HCT116 (cell line): Measurements from ENCODE around the gene TAF1B. TPM values are rescaled to one million over a fixed set of nuclear protein-coding genes. Genes with fewer than 3 reads are reported as not detected.

ENCODE experiments used
- ATAC-seq: fragments of 200-7000 bp; cut with Tn5 transposase; 2 replicates; pipeline ENCODE4 v1.9.1; 2020; ENCODE audit warnings: mild to moderate bottlenecking, moderate library complexity
- BruUV-seq: library from RNA; stranded (reverse); fragments of 400-500 nt; replicated peaks from 2 replicates; lab custom pipeline; 2021; lab: Mats Ljungman, UMichigan
- CTCF ChIA-PET: fragments of 300-600 bp; sonication (Branson Sonifier 250); formaldehyde crosslinking; loops from one replicate; lab custom pipeline; 2021; ENCODE audit warnings: antibody characterized with exemption; lab: Charles Lee
- POLR2A ChIA-PET: fragments of 300-600, 350-600 bp; sonication (Branson Sonifier 250); formaldehyde crosslinking; loops from one replicate; lab custom pipeline; 2021; ENCODE audit warnings: antibody characterized with exemption; lab: Charles Lee
- RAD21 ChIA-PET, 2 experiments: fragments of 300-600 bp; sonication (Branson Sonifier 250); formaldehyde crosslinking; loops; one replicate each; lab custom pipeline; 2023; ENCODE audit warnings: low total read pairs in 2 of 2; ENCODE audit not compliant: uncharacterized antibody in 2 of 2, unreplicated experiment in 2 of 2, low non-redundant PET in 1 of 2; lab: Charles Lee
- DNase-seq: peaks from one replicate; pipeline ENCODE4 v3.0.0-alpha.2; 2010; ENCODE audit warnings: low read depth, low spot score
- H2AFZ ChIP-seq: fragments of 200-600 bp; shearing (Covaris generic), sonication (generic); 2 replicates; pipeline ENCODE4 v1.6.1; 2017; ENCODE audit warnings: low read depth, mixed run types, mixed read lengths, antibody characterized with exemption, low read length; ENCODE audit not compliant: poor library complexity, severe bottlenecking
- H3K27ac ChIP-seq: 2 replicates; pipeline ENCODE4 v1.5.1; 2012; ENCODE audit warnings: low read depth, low read length
- H3K27me3 ChIP-seq: fragments of 200-600 bp; sonication (generic); 2 replicates; pipeline ENCODE4 v1.6.1; 2016; ENCODE audit warnings: mixed run types, low read length, mixed read lengths; ENCODE audit not compliant: insufficient read depth
- H3K36me3 ChIP-seq, 2 experiments: fragments of 200-500 bp in 1 of 2; fragments of 200-600 bp in 1 of 2; sonication (Bioruptor generic) in 1 of 2; sonication (generic) in 1 of 2; 2 replicates each; pipeline versions ENCODE4 v1.5.1 to v1.6.1; 2014 to 2016; ENCODE audit warnings: low read length in 2 of 2, inconsistent platforms in 1 of 2, mixed read lengths in 1 of 2, mixed run types in 1 of 2; ENCODE audit not compliant: insufficient read depth in 2 of 2, control insufficient read depth in 1 of 2
- H3K4me1 ChIP-seq, 2 experiments: fragments of 200-600 bp in 1 of 2; sonication (generic) in 1 of 2; 2 replicates each; pipeline versions ENCODE4 v1.5.1 to v1.6.1; 2012 to 2017; ENCODE audit warnings: low read length in 2 of 2, inconsistent platforms in 1 of 2, mild to moderate bottlenecking in 1 of 2, mixed read lengths in 1 of 2, mixed run types in 1 of 2, moderate library complexity in 1 of 2; ENCODE audit not compliant: insufficient read depth in 2 of 2, control insufficient read depth in 1 of 2
- H3K4me2 ChIP-seq: fragments of 200-600 bp; sonication (generic); 2 replicates; pipeline ENCODE4 v1.6.1; 2017; ENCODE audit warnings: mixed run types, low read length, mixed read lengths
- H3K4me3 ChIP-seq, 2 experiments: fragments of 200-600 bp in 1 of 2; sonication (generic) in 1 of 2; replicated peaks in 1 of 2; 2 replicates each; pipeline ENCODE4 v1.5.1; 2011 to 2016; ENCODE audit warnings: low read length in 2 of 2, control low read depth in 1 of 2, low read depth in 1 of 2, mild to moderate bottlenecking in 1 of 2, mixed read lengths in 1 of 2, mixed run types in 1 of 2
- H3K79me2 ChIP-seq: fragments of 200-600 bp; sonication (generic); 2 replicates; pipeline ENCODE4 v1.6.1; 2017; ENCODE audit warnings: mild to moderate bottlenecking, mixed run types, low read length, moderate library complexity, mixed read lengths; ENCODE audit not compliant: insufficient read depth
- H3K9ac ChIP-seq: fragments of 200-600 bp; sonication (generic); 2 replicates; pipeline ENCODE4 v1.6.1; 2016; ENCODE audit warnings: low read length, mixed read lengths
- H3K9me2 ChIP-seq: fragments of 200-600 bp; sonication (generic), shearing (Covaris generic); 2 replicates; pipeline ENCODE4 v1.6.1; 2017; ENCODE audit warnings: mixed run types, mild to moderate bottlenecking, moderate library complexity; ENCODE audit not compliant: insufficient read depth
- H3K9me3 ChIP-seq, 2 experiments: fragments of 200-500 bp in 1 of 2; fragments of 200-600 bp in 1 of 2; sonication (Bioruptor generic) in 1 of 2; sonication (generic) in 1 of 2; 2 replicates each; pipeline ENCODE4 v1.6.1; 2014 to 2017; ENCODE audit warnings: low read length in 2 of 2, mixed read lengths in 2 of 2, inconsistent platforms in 1 of 2, low read depth in 1 of 2, mild to moderate bottlenecking in 1 of 2, mixed run types in 1 of 2, moderate library complexity in 1 of 2; ENCODE audit not compliant: control insufficient read depth in 1 of 2, insufficient read depth in 1 of 2
- H4K20me1 ChIP-seq: fragments of 200-600 bp; sonication (generic), shearing (Covaris generic); 2 replicates; pipeline ENCODE4 v1.6.1; 2017; ENCODE audit warnings: mixed run types, mild to moderate bottlenecking, moderate library complexity; ENCODE audit not compliant: insufficient read depth
- CBX3 ChIP-seq: IDR thresholded peaks from 2 replicates; pipeline ENCODE4 v1.6.1; 2012; ENCODE audit warnings: low read depth
- EGR1 ChIP-seq: IDR thresholded peaks from 2 replicates; pipeline ENCODE4 v1.6.1; 2012; ENCODE audit warnings: low read depth
- ELF1 ChIP-seq: IDR thresholded peaks from 2 replicates; pipeline ENCODE4 v1.6.1; 2012; ENCODE audit warnings: low read depth, borderline replicate concordance
- EZH2phosphoT487 ChIP-seq: fragments of 200-600 bp; IDR thresholded peaks from 2 replicates; pipeline ENCODE4 v1.6.1; 2018; ENCODE audit warnings: antibody characterized with exemption, borderline replicate concordance
- JUND ChIP-seq: IDR thresholded peaks from 2 replicates; pipeline ENCODE4 v1.6.1; 2012
- POLR2A ChIP-seq: IDR thresholded peaks from 2 replicates; pipeline ENCODE4 v1.7.0; 2011; ENCODE audit warnings: borderline replicate concordance; ENCODE audit not compliant: insufficient read depth, insufficient read length; ENCODE audit errors: extremely low read depth
- RAD21 ChIP-seq: IDR thresholded peaks from 2 replicates; pipeline ENCODE4 v1.6.1; 2012; ENCODE audit warnings: low read depth, mild to moderate bottlenecking
- SIN3A ChIP-seq: IDR thresholded peaks from 2 replicates; pipeline ENCODE4 v1.6.1; 2012; ENCODE audit warnings: low read depth
- SP1 ChIP-seq: IDR thresholded peaks from 2 replicates; pipeline ENCODE4 v1.6.1; 2012; ENCODE audit warnings: low read depth
- SRF ChIP-seq: IDR thresholded peaks from 2 replicates; pipeline ENCODE4 v1.6.1; 2012; ENCODE audit warnings: low read depth
- TCF7L2 ChIP-seq: IDR thresholded peaks from 2 replicates; pipeline ENCODE4 v1.7.0; 2011; ENCODE audit warnings: borderline replicate concordance, inconsistent platforms; ENCODE audit not compliant: insufficient read depth, insufficient read length; ENCODE audit errors: extremely low read depth
- YY1 ChIP-seq: IDR thresholded peaks from 2 replicates; pipeline ENCODE4 v1.6.1; 2011; ENCODE audit warnings: low read length, low read depth, moderate library complexity, mild to moderate bottlenecking; ENCODE audit not compliant: insufficient replicate concordance; ENCODE audit errors: extremely low read depth
- ZFX ChIP-seq: fragments of 450-650 bp; IDR thresholded peaks from 2 replicates; pipeline ENCODE4 v1.6.1; 2017
- intact Hi-C: fragments of 100-400 bp; cut with micrococcal nuclease; formaldehyde crosslinking; loops from 2 replicates; pipeline ENCODE4 v1.10.0; 2022
- total RNA-seq: library from RNA; stranded (reverse); gene quantifications from one replicate; pipeline ENCODE4 v1.2.1, GENCODE V29; 2021; ENCODE audit not compliant: unreplicated experiment
- TF ChIP-seq, protein P1 (sequence below), 3 experiments: fragments of 200-600 bp in 1 of 3; sonication (generic) in 1 of 3; IDR thresholded peaks in 2 of 3; conservative IDR thresholded peaks in 1 of 3; 2 replicates each; pipeline ENCODE4 v1.5.1; 2012 to 2017; ENCODE audit warnings: low read depth in 2 of 3, low read length in 2 of 3, antibody characterized with exemption in 1 of 3, borderline replicate concordance in 1 of 3, control low read depth in 1 of 3, mild to moderate bottlenecking in 1 of 3, mixed read lengths in 1 of 3, mixed run types in 1 of 3, moderate library complexity in 1 of 3; ENCODE audit not compliant: insufficient read depth in 1 of 3
- TF ChIP-seq, protein P2 (sequence below): IDR thresholded peaks from 2 replicates; pipeline ENCODE4 v1.6.1; 2012

Gene TAF1B
- total RNA-seq, 1 experiment from 2014 or later, result 27.9 TPM

DNA sequence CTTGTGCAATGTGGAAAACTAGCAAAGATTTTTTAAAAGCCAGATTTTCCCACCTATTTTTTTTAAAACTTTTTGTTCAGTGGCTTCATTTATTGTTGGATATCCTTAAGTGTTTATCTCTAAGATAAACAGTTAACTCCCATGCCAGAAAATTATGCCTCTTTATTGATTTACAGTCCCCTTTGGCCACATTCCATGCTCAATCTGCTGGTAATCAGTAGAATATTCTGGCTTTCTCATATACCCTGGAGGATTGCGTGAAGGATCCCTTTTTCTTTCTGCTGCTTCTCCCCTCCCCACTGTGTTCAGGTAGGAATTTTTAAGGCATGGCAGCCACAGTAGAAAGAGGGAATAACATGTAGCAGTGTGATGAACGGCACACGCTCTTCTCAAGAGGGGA lies 110.9 kb downstream of the TAF1B start:
- ATAC-seq (no peak), DNase-seq (no peak)
- ChIA-PET POLR2A (no interaction called here), CTCF (no interaction called here), RAD21 (no interaction called here)
- no peaks in the 10 kb centered on the region for H3K79me2 ChIP-seq
- no peak overlapping the region for H3K9ac ChIP-seq
- no peak overlapping the region for H3K4me2 ChIP-seq
- H3K9me3 ChIP-seq, result no peaks in the 10 kb centered on the region
- H3K4me1 ChIP-seq, result peaks cover 8 to 24% of the 10 kb centered on the region in 2 experiments
- no peaks in the 10 kb centered on the region for H4K20me1 ChIP-seq
- H2AFZ ChIP-seq, result no peak overlapping the region
- intact Hi-C loops, result no loop called here
- no peaks in the 10 kb centered on the region for H3K27me3 ChIP-seq
- no peak for TF ChIP-seq CBX3
- TF ChIP-seq EGR1, result no peak
- TF ChIP-seq POLR2A, result no peak
- no peak for TF ChIP-seq SIN3A
- TF ChIP-seq, protein P1, sequence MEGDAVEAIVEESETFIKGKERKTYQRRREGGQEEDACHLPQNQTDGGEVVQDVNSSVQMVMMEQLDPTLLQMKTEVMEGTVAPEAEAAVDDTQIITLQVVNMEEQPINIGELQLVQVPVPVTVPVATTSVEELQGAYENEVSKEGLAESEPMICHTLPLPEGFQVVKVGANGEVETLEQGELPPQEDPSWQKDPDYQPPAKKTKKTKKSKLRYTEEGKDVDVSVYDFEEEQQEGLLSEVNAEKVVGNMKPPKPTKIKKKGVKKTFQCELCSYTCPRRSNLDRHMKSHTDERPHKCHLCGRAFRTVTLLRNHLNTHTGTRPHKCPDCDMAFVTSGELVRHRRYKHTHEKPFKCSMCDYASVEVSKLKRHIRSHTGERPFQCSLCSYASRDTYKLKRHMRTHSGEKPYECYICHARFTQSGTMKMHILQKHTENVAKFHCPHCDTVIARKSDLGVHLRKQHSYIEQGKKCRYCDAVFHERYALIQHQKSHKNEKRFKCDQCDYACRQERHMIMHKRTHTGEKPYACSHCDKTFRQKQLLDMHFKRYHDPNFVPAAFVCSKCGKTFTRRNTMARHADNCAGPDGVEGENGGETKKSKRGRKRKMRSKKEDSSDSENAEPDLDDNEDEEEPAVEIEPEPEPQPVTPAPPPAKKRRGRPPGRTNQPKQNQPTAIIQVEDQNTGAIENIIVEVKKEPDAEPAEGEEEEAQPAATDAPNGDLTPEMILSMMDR (IDR thresholded peaks at IDR 0.05 in 2 of 3, conservative IDR thresholded peaks at IDR 0.05 in 1 of 3; ENCODE audit: borderline replicate concordance in 1 of 3, insufficient read depth in 1 of 3, low read depth in 2 of 3, low read length in 2 of 3), result no peak
- no peak for TF ChIP-seq SRF
- TF ChIP-seq SP1, result no peak
- TF ChIP-seq RAD21, result no peak
- no peak for TF ChIP-seq EZH2phosphoT487
- no peak for TF ChIP-seq TCF7L2
- TF ChIP-seq, protein P2, sequence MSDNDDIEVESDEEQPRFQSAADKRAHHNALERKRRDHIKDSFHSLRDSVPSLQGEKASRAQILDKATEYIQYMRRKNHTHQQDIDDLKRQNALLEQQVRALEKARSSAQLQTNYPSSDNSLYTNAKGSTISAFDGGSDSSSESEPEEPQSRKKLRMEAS, result no peak
- no peak for TF ChIP-seq YY1
- TF ChIP-seq ELF1, result no peak
- no peak for TF ChIP-seq ZFX
- TF ChIP-seq JUND, result no peak
- no peak overlapping the region for H3K27ac ChIP-seq
- BruUV-seq, result no TSS peak
- H3K9me2 ChIP-seq, result no peaks in the 10 kb centered on the region
- no peaks in the 10 kb centered on the region for H3K36me3 ChIP-seq
- H3K4me3 ChIP-seq, result no peak overlapping the region
